T1000 (cell line): ENCODE results near the gene CDH2.

Experiments used
- DNase-seq: peaks from one replicate; lab custom pipeline; 2025; ENCODE audit warnings: mixed read lengths; lab: John Stamatoyannopoulos, UW

Gene CDH2

GRCh38 chr18:27995770-27996502, 181.0 kb downstream of the CDH2 start:
- DNase-seq: no peak

- DNase-seq: no peak
These were observed 182.4 kb downstream of the CDH2 start for GRCh38 chr18:27994571-27994970.

GRCh38 chr18:27991391-27991790, 185.5 kb downstream of the CDH2 start:
- no peak for DNase-seq

- no peak for DNase-seq
These were observed 191.1 kb downstream of the CDH2 start for GRCh38 chr18:27985832-27986231.

- DNase-seq: no peak
These were observed 193.2 kb downstream of the CDH2 start for GRCh38 chr18:27983780-27984179.

- DNase-seq: no peak
These were observed 200.0 kb downstream of the CDH2 start for GRCh38 chr18:27976806-27977408.

- no peak for DNase-seq
These were observed 206.6 kb downstream of the CDH2 start for GRCh38 chr18:27970321-27970720.

GRCh38 chr18:27969206-27969605, 207.7 kb downstream of the CDH2 start:
- DNase-seq: no peak

- DNase-seq: no peak
These were observed 208.8 kb downstream of the CDH2 start for GRCh38 chr18:27967913-27968824.

GRCh38 chr18:27966881-27967280, 210.0 kb downstream of the CDH2 start:
- DNase-seq: no peak

- DNase-seq: no peak
These were observed 212.1 kb downstream of the CDH2 start for GRCh38 chr18:27964811-27965210.

GRCh38 chr18:27959101-27959500, 217.8 kb downstream of the CDH2 start:
- DNase-seq: no peak

- DNase-seq: no peak
These were observed 220.8 kb downstream of the CDH2 start for GRCh38 chr18:27956001-27956640.

- DNase-seq: no peak
These were observed 222.7 kb downstream of the CDH2 start for GRCh38 chr18:27954226-27954625.

- DNase-seq: no peak
These were observed 224.2 kb downstream of the CDH2 start for GRCh38 chr18:27952741-27953140.

GRCh38 chr18:27950648-27951228, 226.2 kb downstream of the CDH2 start:
- DNase-seq: no peak

GRCh38 chr18:27948986-27949385, 227.9 kb downstream of the CDH2 start:
- no peak for DNase-seq

- DNase-seq: no peak
These were observed 234.2 kb downstream of the CDH2 start for GRCh38 chr18:27942706-27943105.

- no peak for DNase-seq
These were observed 245.4 kb downstream of the CDH2 start for GRCh38 chr18:27931535-27931934.

- no peak for DNase-seq
These were observed 254.2 kb downstream of the CDH2 start for GRCh38 chr18:27922780-27923179.

- peak; percentile 30 for DNase-seq
These were observed 254.8 kb downstream of the CDH2 start for GRCh38 chr18:27921904-27922751.
